ENCODE data around the gene KIF5B.

KIF5B gene

GRCh38 chr10:31962826-31963588 is 93.2 kb downstream of the KIF5B start:
- Histone ChIP-seq H2AFZ (ENCODE audit: low read length) (no peak overlapping the region), H3K4me3 (ENCODE audit: low read length) (no peak overlapping the region), H3K79me2 (ENCODE audit: low read length) (no peaks in the 10 kb centered on the region), H3K36me3 (replicated peaks; ENCODE audit: insufficient read depth, low read length) (no peaks in the 10 kb centered on the region), H3K27me3 (replicated peaks; ENCODE audit: insufficient read depth, low read length) (no peaks in the 10 kb centered on the region), H3K9me3 (replicated peaks; ENCODE audit: insufficient read depth, low read length) (no peaks in the 10 kb centered on the region), H4K20me1 (ENCODE audit: insufficient read depth, low read length) (no peaks in the 10 kb centered on the region), H3K4me1 (ENCODE audit: low read length) (no peaks in the 10 kb centered on the region), H3F3A (ENCODE audit: insufficient read depth, low read length) (no peaks in the 10 kb centered on the region), H3K9me2 (replicated peaks; ENCODE audit: insufficient read depth, low read length) (no peaks in the 10 kb centered on the region), H3K4me2 (ENCODE audit: low read depth, low read length) (no peak overlapping the region), H3K9ac (ENCODE audit: low read length) (no peak overlapping the region), H3K27ac (ENCODE audit: low read length) (no peak overlapping the region)
- DNase-seq = no peak
- TF ChIP-seq, protein P1, sequence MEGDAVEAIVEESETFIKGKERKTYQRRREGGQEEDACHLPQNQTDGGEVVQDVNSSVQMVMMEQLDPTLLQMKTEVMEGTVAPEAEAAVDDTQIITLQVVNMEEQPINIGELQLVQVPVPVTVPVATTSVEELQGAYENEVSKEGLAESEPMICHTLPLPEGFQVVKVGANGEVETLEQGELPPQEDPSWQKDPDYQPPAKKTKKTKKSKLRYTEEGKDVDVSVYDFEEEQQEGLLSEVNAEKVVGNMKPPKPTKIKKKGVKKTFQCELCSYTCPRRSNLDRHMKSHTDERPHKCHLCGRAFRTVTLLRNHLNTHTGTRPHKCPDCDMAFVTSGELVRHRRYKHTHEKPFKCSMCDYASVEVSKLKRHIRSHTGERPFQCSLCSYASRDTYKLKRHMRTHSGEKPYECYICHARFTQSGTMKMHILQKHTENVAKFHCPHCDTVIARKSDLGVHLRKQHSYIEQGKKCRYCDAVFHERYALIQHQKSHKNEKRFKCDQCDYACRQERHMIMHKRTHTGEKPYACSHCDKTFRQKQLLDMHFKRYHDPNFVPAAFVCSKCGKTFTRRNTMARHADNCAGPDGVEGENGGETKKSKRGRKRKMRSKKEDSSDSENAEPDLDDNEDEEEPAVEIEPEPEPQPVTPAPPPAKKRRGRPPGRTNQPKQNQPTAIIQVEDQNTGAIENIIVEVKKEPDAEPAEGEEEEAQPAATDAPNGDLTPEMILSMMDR (IDR thresholded peaks at IDR 0.05; ENCODE audit: low read length) = no peak
- TF ChIP-seq EZH2 (optimal IDR thresholded peaks at IDR 0.05; ENCODE audit: low read depth, low read length) = no peak
- no peak for TF ChIP-seq EZH2phosphoT487 (IDR thresholded peaks at IDR 0.05; ENCODE audit: low read length)

DNA sequence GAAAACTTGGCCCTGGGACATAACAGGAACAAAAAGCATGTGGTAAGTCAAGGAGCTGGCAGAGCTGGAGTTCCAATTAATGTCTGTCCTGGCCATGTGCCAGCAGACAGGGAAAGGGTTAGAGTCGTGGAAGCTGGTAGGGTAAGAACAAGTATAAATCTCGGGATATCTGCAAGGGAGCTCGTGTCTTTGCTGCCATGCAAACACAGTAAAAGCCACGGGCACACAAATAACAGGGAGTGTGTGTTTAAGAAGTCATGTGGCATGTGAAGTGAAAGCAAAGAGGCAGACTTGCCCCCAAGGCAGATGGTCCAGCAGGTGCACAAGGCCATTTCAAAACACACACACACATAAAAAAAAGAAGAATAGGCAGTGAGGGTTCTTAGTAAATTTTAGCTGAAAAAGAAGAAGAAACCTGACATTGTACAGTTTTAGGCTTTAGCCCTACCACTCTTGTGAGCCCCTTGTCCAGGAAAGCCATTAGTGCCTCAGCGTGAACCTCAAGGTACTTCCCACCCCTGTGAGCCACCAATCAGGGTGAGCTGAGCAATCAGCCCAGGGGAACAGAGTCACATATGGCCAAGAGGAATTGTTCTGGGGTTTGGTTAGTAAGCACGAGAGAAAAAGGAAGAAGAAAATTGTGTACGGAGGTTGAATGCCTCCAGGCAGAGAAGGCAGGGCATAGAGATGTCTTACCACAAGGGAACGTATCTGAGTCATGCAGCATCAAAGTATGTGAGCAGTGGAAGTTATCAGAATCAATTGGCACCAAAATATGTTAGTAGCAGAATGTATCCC is 94.7 kb downstream of the KIF5B start:
- Histone ChIP-seq H3K9me3 (replicated peaks; ENCODE audit: insufficient read depth, low read length) (no peaks in the 10 kb centered on the region), H3K36me3 (replicated peaks; ENCODE audit: insufficient read depth, low read length) (no peaks in the 10 kb centered on the region), H3K79me2 (ENCODE audit: low read length) (no peaks in the 10 kb centered on the region), H3K4me2 (ENCODE audit: low read depth, low read length) (no peak overlapping the region), H2AFZ (ENCODE audit: low read length) (peak overlapping the region; percentile 6; the same call in 1 of the 2 replicates), H3K27ac (ENCODE audit: low read length) (no peak overlapping the region), H3F3A (ENCODE audit: insufficient read depth, low read length) (no peaks in the 10 kb centered on the region), H3K4me3 (ENCODE audit: low read length) (no peak overlapping the region), H4K20me1 (ENCODE audit: insufficient read depth, low read length) (no peaks in the 10 kb centered on the region), H3K27me3 (replicated peaks; ENCODE audit: insufficient read depth, low read length) (no peaks in the 10 kb centered on the region), H3K9ac (ENCODE audit: low read length) (no peak overlapping the region), H3K4me1 (ENCODE audit: low read length) (no peaks in the 10 kb centered on the region), H3K9me2 (replicated peaks; ENCODE audit: insufficient read depth, low read length) (no peaks in the 10 kb centered on the region)
- TF ChIP-seq, protein P1 (IDR thresholded peaks at IDR 0.05; ENCODE audit: low read length) = no peak
- no peak for TF ChIP-seq EZH2phosphoT487 (IDR thresholded peaks at IDR 0.05; ENCODE audit: low read length)
- TF ChIP-seq EZH2 (optimal IDR thresholded peaks at IDR 0.05; ENCODE audit: low read depth, low read length) = no peak
- DNase-seq = no peak

DNA sequence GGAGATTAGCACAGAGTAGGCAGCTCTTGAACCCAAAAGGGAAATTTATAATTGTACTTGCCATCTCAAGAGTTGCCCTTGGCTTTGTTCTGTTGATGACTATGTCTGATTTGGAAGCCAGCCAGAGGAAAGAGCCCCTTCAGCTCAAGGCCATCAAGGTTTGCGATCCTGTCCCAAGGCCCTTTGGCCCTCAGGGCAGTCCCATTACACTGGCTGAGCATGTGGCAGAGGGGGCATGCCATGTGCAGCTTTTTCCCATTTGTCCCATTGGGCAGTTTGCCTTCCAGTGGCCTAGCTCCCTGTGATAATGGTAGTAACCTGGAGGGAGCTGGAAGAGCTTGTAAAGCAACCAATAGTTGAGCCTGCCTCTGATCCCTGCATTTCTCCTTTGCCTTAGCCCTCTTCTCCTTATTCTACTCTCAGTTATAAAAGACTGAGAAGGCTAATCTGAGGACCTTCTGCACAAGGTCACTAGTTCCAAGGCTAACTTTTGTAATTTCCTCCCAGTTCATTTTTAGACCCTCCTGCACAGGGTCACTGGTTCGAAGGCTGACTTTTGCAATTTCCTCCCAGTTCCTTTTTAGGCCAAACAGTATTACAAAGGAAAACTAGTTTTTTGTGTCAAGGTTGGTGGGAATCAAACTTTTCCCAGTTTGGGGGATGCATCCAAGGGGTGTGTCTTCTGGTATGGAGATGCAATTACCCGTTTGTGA is 96.6 kb downstream of the KIF5B start:
- Histone ChIP-seq H3K9ac (ENCODE audit: low read length) (no peak overlapping the region), H3K4me1 (ENCODE audit: low read length) (no peaks in the 10 kb centered on the region), H3K4me2 (ENCODE audit: low read depth, low read length) (no peak overlapping the region), H2AFZ (ENCODE audit: low read length) (no peak overlapping the region), H3K36me3 (replicated peaks; ENCODE audit: insufficient read depth, low read length) (no peaks in the 10 kb centered on the region), H3K27me3 (replicated peaks; ENCODE audit: insufficient read depth, low read length) (no peaks in the 10 kb centered on the region), H3F3A (ENCODE audit: insufficient read depth, low read length) (no peaks in the 10 kb centered on the region), H3K9me2 (replicated peaks; ENCODE audit: insufficient read depth, low read length) (no peaks in the 10 kb centered on the region), H3K9me3 (replicated peaks; ENCODE audit: insufficient read depth, low read length) (no peaks in the 10 kb centered on the region), H4K20me1 (ENCODE audit: insufficient read depth, low read length) (no peaks in the 10 kb centered on the region), H3K27ac (ENCODE audit: low read length) (no peak overlapping the region), H3K4me3 (ENCODE audit: low read length) (no peak overlapping the region), H3K79me2 (ENCODE audit: low read length) (no peaks in the 10 kb centered on the region)
- TF ChIP-seq, protein P1 (IDR thresholded peaks at IDR 0.05; ENCODE audit: low read length) = no peak
- TF ChIP-seq EZH2phosphoT487 (IDR thresholded peaks at IDR 0.05; ENCODE audit: low read length) (no peak), EZH2 (optimal IDR thresholded peaks at IDR 0.05; ENCODE audit: low read depth, low read length) (no peak)
- no peak for DNase-seq
